ENCODE data around the gene PMEL. TPM values are rescaled to one million over a fixed set of nuclear protein-coding genes. Genes with fewer than 3 reads are reported as not detected.
A peak's percentile ranks its signal among the peaks of the same experiment; 100 is the strongest.
"Not testable (repeated sequence)": the region's sequence is repeated elsewhere in the genome, so short reads cannot be mapped to it uniquely, and the experiment has no call there.

PMEL gene
- polyA plus RNA-seq, 1 of the 3 experiments (the other 2 are of a cell fraction) = 1.8 TPM

- Histone ChIP-seq H4K20me1 (ENCODE audit: insufficient read depth) (no peaks in the 10 kb centered on the region), H3F3A (replicated peaks; ENCODE audit: insufficient read depth) (peaks cover 35% of the 10 kb centered on the region), H3K9me2 (no peaks in the 10 kb centered on the region), H3K79me2 (ENCODE audit: insufficient read depth) (peaks cover 84% of the 10 kb centered on the region), H3K9me3 (no peaks in the 10 kb centered on the region), H3K27ac (ENCODE audit: low read depth in 2 of 2, low read length in 1 of 2) (peak overlapping the region in 1 of 2 experiments; percentile 94; a peak in 1 of 4 replicates), H2AFZ (ENCODE audit: low read depth) (no peak overlapping the region), H3K4me2 (peak overlapping the region; percentile 97), H3K4me1 (ENCODE audit: control insufficient read depth in 1 of 2, insufficient read depth in 2 of 2, low read depth in 1 of 2, low read length in 1 of 2) (peaks cover 10 to 20% of the 10 kb centered on the region in 2 experiments; a peak in 3 of 4 replicates), H3K4me3 (ENCODE audit: low read depth in 2 of 2, low read length in 1 of 2) (peak overlapping the region in 1 of 2 experiments; percentile 90; a peak in 3 of 4 replicates), H3K27me3 (ENCODE audit: insufficient read depth) (no peaks in the 10 kb centered on the region), H3K36me3 (replicated peaks in 1 of 2; ENCODE audit: control insufficient read depth in 1 of 2, insufficient read depth in 2 of 2, low read length in 1 of 2) (peaks cover 0 to 11% of the 10 kb centered on the region in 2 experiments), H3K9ac (peak overlapping the region; percentile 89; the same call in 1 of the 2 replicates)
- DNase-seq = no peak
- ChIA-PET POLR2A (interaction anchor here (3.2 to 4.2 kb wide), 2 partner anchors 95 to 107 kb away, joined by 18 to 39 read pairs; partner anchors contain the start of genes DNAJC14, ORMDL2 and SARNP), CTCF (interaction anchor here (1.1 to 6.4 kb wide), 14 partner anchors 8 to 196 kb away, joined by 3 to 51 read pairs (median 8); partner anchors contain the start of genes CD63 and DNAJC14)
- no peak for TF ChIP-seq TAF1 (IDR thresholded peaks at IDR 0.05; ENCODE audit: borderline replicate concordance, low read depth, low read length)
- no peak for TF ChIP-seq SMC3 (IDR thresholded peaks at IDR 0.05; ENCODE audit: low read depth, low read length)
- TF ChIP-seq ZBTB33 (IDR thresholded peaks at IDR 0.05; ENCODE audit: borderline replicate concordance, low read depth) = no peak
- no peak for TF ChIP-seq FOSL2 (IDR thresholded peaks at IDR 0.05; ENCODE audit: borderline replicate concordance, low read depth)
- TF ChIP-seq EP300 (IDR thresholded peaks at IDR 0.05; ENCODE audit: borderline replicate concordance in 1 of 2, low read depth in 1 of 2, low read length in 1 of 2) = no peak
- no peak for TF ChIP-seq POLR2AphosphoS5 (IDR thresholded peaks at IDR 0.05; ENCODE audit: low read depth, low read length)
- no peak for TF ChIP-seq RAD21 (IDR thresholded peaks at IDR 0.05; ENCODE audit: low read length)
- TF ChIP-seq MXI1 (IDR thresholded peaks at IDR 0.05; ENCODE audit: low read depth, low read length) = no peak
- TF ChIP-seq JUND (IDR thresholded peaks at IDR 0.05) = no peak
- TF ChIP-seq RFX5 (IDR thresholded peaks at IDR 0.05; ENCODE audit: low read length) = no peak
- 89% methylated on average over 4 of the region's 4 CpGs for WGBS (ENCODE audit: low lambda C conversion rate)
Measured at GRCh38 chr12:55925371-55925770, 40.5 kb downstream of the PMEL start.

GRCh38 chr12:55923648-55924047, 42.2 kb downstream of the PMEL start:
- H3K27me3 ChIP-seq (ENCODE audit: insufficient read depth); H3K9ac ChIP-seq; H3K4me2 ChIP-seq; DNase-seq; H3K4me3 ChIP-seq (ENCODE audit: low read depth in 2 of 2, low read length in 1 of 2); H3K9me2 ChIP-seq; H2AFZ ChIP-seq (ENCODE audit: low read depth); H4K20me1 ChIP-seq (ENCODE audit: insufficient read depth); POLR2A ChIA-PET; CTCF ChIA-PET; H3K9me3 ChIP-seq; H3K27ac ChIP-seq (ENCODE audit: low read depth in 2 of 2, low read length in 1 of 2): not testable (repeated sequence)
- Histone ChIP-seq H3K79me2 (ENCODE audit: insufficient read depth) (peaks cover 90% of the 10 kb centered on the region), H3F3A (replicated peaks; ENCODE audit: insufficient read depth) (peaks cover 38% of the 10 kb centered on the region), H3K4me1 (ENCODE audit: control insufficient read depth in 1 of 2, insufficient read depth in 2 of 2, low read depth in 1 of 2, low read length in 1 of 2) (peaks cover 10 to 15% of the 10 kb centered on the region in 2 experiments; a peak in 3 of 4 replicates), H3K36me3 (replicated peaks in 1 of 2; ENCODE audit: control insufficient read depth in 1 of 2, insufficient read depth in 2 of 2, low read length in 1 of 2) (peaks cover 0 to 11% of the 10 kb centered on the region in 2 experiments)
- WGBS (ENCODE audit: low lambda C conversion rate) = 97% methylated on average over 9 of the region's 9 CpGs

Measured in SK-N-SH (cell line).